GM19438 (cell line): ENCODE data around the gene SGO2.
"Not testable (repeated sequence)": the region's sequence is repeated elsewhere in the genome, so short reads cannot be mapped to it uniquely, and the experiment has no call there.

Experiments
- ATAC-seq: cut with Tn5 transposase; IDR thresholded peaks from one replicate; pipeline ENCODE4 v1.9.1; 2021; ENCODE audit warnings: low read depth; ENCODE audit not compliant: unreplicated experiment

SGO2 gene

GRCh38 chr2:200509612-200510433 is 16.2 kb upstream of the SGO2 start, which contains the start of gene KCTD18:
Gene KCTD18, minus strand, starts transcription at chr2:200510068. Its CDS starts 3,052 bp downstream, at chr2:200507016.
- peak; percentile 97 for ATAC-seq

- no peak for ATAC-seq
Measured at GRCh38 chr2:200515155-200515554, 10.9 kb upstream of the SGO2 start.

- ATAC-seq, result no peak
Measured at GRCh38 chr2:200523158-200523557, 2.8 kb upstream of the SGO2 start.

GRCh38 chr2:200523604-200524003 is 2.4 kb upstream of the SGO2 start:
- ATAC-seq, result no peak

GRCh38 chr2:200525066-200525465 is 941 bp upstream of the SGO2 start:
- ATAC-seq, result no peak

GRCh38 chr2:200525551-200525881 is 491 bp upstream of the SGO2 start:
- ATAC-seq, result no peak

- no peak for ATAC-seq
Measured at GRCh38 chr2:200528228-200528627, 2.2 kb downstream of the SGO2 start.

- ATAC-seq, result no peak
Measured at GRCh38 chr2:200533754-200534153, 7.7 kb downstream of the SGO2 start.

GRCh38 chr2:200534572-200534971 is 8.6 kb downstream of the SGO2 start:
- ATAC-seq, result no peak

GRCh38 chr2:200538139-200538538 is 12.1 kb downstream of the SGO2 start:
- no peak for ATAC-seq

GRCh38 chr2:200540793-200541192 is 14.8 kb downstream of the SGO2 start:
- no peak for ATAC-seq

- ATAC-seq, result not testable (repeated sequence)
Measured at GRCh38 chr2:200566596-200566995, 40.6 kb downstream of the SGO2 start.

GRCh38 chr2:200567932-200568331 is 41.9 kb downstream of the SGO2 start:
- no peak for ATAC-seq

- no peak for ATAC-seq
Measured at GRCh38 chr2:200575957-200576356, 50.0 kb downstream of the SGO2 start.

- no peak for ATAC-seq
Measured at GRCh38 chr2:200577027-200577426, 51.0 kb downstream of the SGO2 start.

GRCh38 chr2:200578778-200579177 is 52.8 kb downstream of the SGO2 start:
- ATAC-seq, result no peak

GRCh38 chr2:200584639-200585038 is 58.6 kb downstream of the SGO2 start:
- no peak for ATAC-seq

- ATAC-seq, result no peak
Measured at GRCh38 chr2:200585340-200585729, 59.3 kb downstream of the SGO2 start.

- no peak for ATAC-seq
Measured at GRCh38 chr2:200585730-200586643, 60.0 kb downstream of the SGO2 start, which contains the start of gene AOX1. Gene AOX1, plus strand, starts transcription at chr2:200586014. Its CDS starts 95 bp downstream, at chr2:200586109.

- ATAC-seq, result no peak
Measured at GRCh38 chr2:200586644-200586975, 60.6 kb downstream of the SGO2 start.

- no peak for ATAC-seq
Measured at GRCh38 chr2:200587007-200587616, 61.1 kb downstream of the SGO2 start.
